Measurements from ENCODE around the gene MEMO1. TPM values are rescaled to one million over a fixed set of nuclear protein-coding genes. Genes with fewer than 3 reads are reported as not detected.

MEMO1 gene
- total and polyA plus RNA-seq, 2 of the 4 experiments (the other 2 are of a cell fraction): 23.7 to 49.7 TPM

- ChIA-PET POLR2A (ENCODE audit: unreplicated experiment) (no interaction called here), CTCF (no interaction called here)
- BruUV-seq (replicated peaks): no TSS peak
- H2AK5ac ChIP-seq (ENCODE audit: low read depth, low read length): no peak overlapping the region
- H4K8ac ChIP-seq (ENCODE audit: low read depth in 2 of 2, low read length in 2 of 2): no peak overlapping the region
- H3K4me2 ChIP-seq (ENCODE audit: low read depth, low read length): no peak overlapping the region
- no peaks in the 10 kb centered on the region for H3K27me3 ChIP-seq (ENCODE audit: control insufficient read depth, insufficient read depth, low read length)
- TF ChIP-seq NFE2L2 (IDR thresholded peaks at IDR 0.05; ENCODE audit: low read depth, low read length) (no peak), CHD1 (IDR thresholded peaks at IDR 0.05; ENCODE audit: low read depth, low read length) (no peak), FOS (IDR thresholded peaks at IDR 0.05; ENCODE audit: low read depth, low read length) (no peak), MXI1 (IDR thresholded peaks at IDR 0.05; ENCODE audit: borderline replicate concordance, low read depth, low read length) (no peak)
- H3K4ac ChIP-seq (ENCODE audit: low read depth, low read length): no peak overlapping the region
- no peaks in the 10 kb centered on the region for H3K9me1 ChIP-seq (ENCODE audit: insufficient read depth, low read length)
- H3K9me3 ChIP-seq (ENCODE audit: control insufficient read depth, insufficient read depth, low read length): peaks cover 8% of the 10 kb centered on the region; the same call in 1 of the 2 replicates
- DNase-seq (no peak), ATAC-seq (ENCODE audit: low read depth) (no peak)
- no peak overlapping the region for H2BK15ac ChIP-seq (ENCODE audit: low read depth, low read length)
- no peak overlapping the region for H3K56ac ChIP-seq (ENCODE audit: extremely low read depth, insufficient read depth, low read length)
- H2BK120ac ChIP-seq (ENCODE audit: low read depth, low read length): no peak overlapping the region
- H3K14ac ChIP-seq (replicated peaks; ENCODE audit: low read depth, low read length): no peak overlapping the region
- H4K5ac ChIP-seq (ENCODE audit: low read depth, low read length): no peak overlapping the region
- no peak overlapping the region for H2AFZ ChIP-seq (replicated peaks; ENCODE audit: low read length, poor library complexity)
- no peak overlapping the region for H3K4me3 ChIP-seq (ENCODE audit: insufficient read depth, low read depth, low read length)
- no peak overlapping the region for H2BK5ac ChIP-seq (ENCODE audit: low read depth, low read length, poor library complexity, severe bottlenecking)
- intact Hi-C loops (cut with micrococcal nuclease) (no loop called here), in situ Hi-C loops (cut with MboI; ENCODE audit: low sequenced_read_pairs) (no loop called here), dilution Hi-C loops (cut with HindIII; ENCODE audit: low sequenced_read_pairs, unreplicated experiment) (no loop called here)
- no peaks in the 10 kb centered on the region for H4K20me1 ChIP-seq (ENCODE audit: insufficient read depth, low read length)
- no peaks in the 10 kb centered on the region for H3K4me1 ChIP-seq (ENCODE audit: control insufficient read depth, insufficient read depth, low read length)
- WGBS, 2 experiments (ENCODE audit: extremely low coverage in 2 of 2, insufficient read length in 1 of 2): 100% methylated on average over 2 of the region's 7 CpGs; no CpG with 5 or more reads in 1 of the 2 experiments
- no peak overlapping the region for H2BK20ac ChIP-seq (ENCODE audit: low read depth, low read length)
- H3K18ac ChIP-seq (ENCODE audit: low read depth, low read length): no peak overlapping the region
- no peak overlapping the region for H4K91ac ChIP-seq (ENCODE audit: insufficient read depth, low read depth, low read length)
- H3K27ac ChIP-seq (ENCODE audit: insufficient read depth, low read length): no peak overlapping the region
- H3K9ac ChIP-seq (ENCODE audit: low read depth, low read length): no peak overlapping the region
- no peak overlapping the region for H2AK9ac ChIP-seq (replicated peaks; ENCODE audit: low read depth, low read length, poor library complexity)
- H3K36me3 ChIP-seq (ENCODE audit: control insufficient read depth, insufficient read depth, low read length): no peaks in the 10 kb centered on the region
- H3K23ac ChIP-seq (ENCODE audit: low read depth, low read length): no peak overlapping the region
- H3K79me1 ChIP-seq (ENCODE audit: low read depth in 1 of 2, low read length in 2 of 2): no peaks in the 10 kb centered on the region
Observed at GRCh38 chr2:31822587-31822986, 188.2 kb downstream of the MEMO1 start.

Other genes with a start within 250 kb of the MEMO1 start
- 65.2 and 120 TPM in 2 replicates for gene DPY30, start 28.8 kb upstream of the MEMO1 start, total RNA-seq (2012; rRNA removed)
- gene DPY30, start 28.8 kb upstream of the MEMO1 start, polyA plus RNA-seq (2012; rRNA removed): 84.1 and 85.2 TPM in 2 replicates
- 14.5 and 21.1 TPM in 2 replicates for gene SPAST, start 52.5 kb upstream of the MEMO1 start, total RNA-seq (2012; rRNA removed)
- gene SPAST, start 52.5 kb upstream of the MEMO1 start, polyA plus RNA-seq (2012; rRNA removed): 4.8 and 5.3 TPM in 2 replicates
- 23.8 and 33.1 TPM in 2 replicates for gene SLC30A6, start 154.9 kb upstream of the MEMO1 start, total RNA-seq (2012; rRNA removed)
- 8.2 and 9.8 TPM in 2 replicates for gene SLC30A6, start 154.9 kb upstream of the MEMO1 start, polyA plus RNA-seq (2012; rRNA removed)

Data from IMR-90 (cell line).